Testis (tissue), 3 donors: ENCODE results near the gene RPL39. TPM values are rescaled to one million over a fixed set of nuclear protein-coding genes. Genes with fewer than 3 reads are reported as not detected.
"Not testable (repeated sequence)": the region's sequence is repeated elsewhere in the genome, so short reads cannot be mapped to it uniquely, and the experiment has no call there.

ENCODE experiments used
- DNase-seq: peaks from one replicate; pipeline ENCODE4 v3.0.0-alpha.2; 2019
- H3K27ac ChIP-seq, 2 donors: fragments of 200-600 bp; sonication (generic); one replicate each; pipeline ENCODE4 v1.5.1; 2019
- H3K27me3 ChIP-seq: fragments of 200-600 bp; sonication (generic); one replicate; pipeline ENCODE4 v1.5.1; 2019
- H3K36me3 ChIP-seq: fragments of 200-600 bp; sonication (generic); one replicate; pipeline ENCODE4 v1.5.1; 2017; ENCODE audit warnings: low read depth; ENCODE audit errors: missing control alignments
- H3K4me1 ChIP-seq: fragments of 200-600 bp; sonication (generic); one replicate; pipeline ENCODE4 v1.5.1; 2019
- H3K4me3 ChIP-seq, 2 donors: fragments of 200-600 bp; sonication (generic); one replicate each; pipeline ENCODE4 v1.5.1; 2017 to 2019
- H3K9me3 ChIP-seq: fragments of 200-600 bp; sonication (generic); one replicate; pipeline ENCODE4 v1.5.1; 2017
- POLR2A ChIP-seq: fragments of 450-650 bp; IDR thresholded peaks from one replicate; pipeline ENCODE4 v1.6.1; 2017; ENCODE audit warnings: antibody characterized with exemption, mild to moderate bottlenecking, moderate library complexity
- WGBS, 2 donors: methylation state at CpG; one replicate each; pipeline ENCODE4 v1.1.5; 2018; 5-methylcytosine and 5-hydroxymethylcytosine counted together
- intact Hi-C: fragments of 100-400 bp; cut with DNase I; formaldehyde crosslinking; loops from one replicate; pipeline ENCODE4 v1.15.1; 2023; ENCODE audit warnings: low total_unique reads
- polyA plus RNA-seq: library from polyadenylated mRNA; stranded (reverse); fragments of 350-450 nt; fragmentation: Illumina TruSeq; extraction: RNeasy Lipid Tissue Mini Kit (QIAGEN cat#74804); gene quantifications from one replicate; pipeline ENCODE4 v1.2.3, GENCODE V29; 2014; ENCODE audit warnings: low read depth, low replicate concordance; ENCODE audit not compliant: insufficient read depth
- total RNA-seq, 2 donors: library from RNA; depleted of rRNA; stranded (reverse); fragments of >200 nt; gene quantifications; one replicate each; pipeline ENCODE4 v1.2.3, GENCODE V29; 2016
- TF ChIP-seq, protein P1 (sequence below), 3 experiments: fragments of 450-650 bp in 2 of 3; fragments of 200-600 bp in 1 of 3; sonication (generic) in 1 of 3; IDR thresholded peaks; one replicate each; pipeline ENCODE4 v1.5.1; 2016 to 2019; ENCODE audit warnings: antibody characterized with exemption in 3 of 3, mild to moderate bottlenecking in 2 of 3, moderate library complexity in 1 of 3

The RPL39 gene
- total and polyA plus RNA-seq, 3 donors from 2014 or later, result 442 to 1,133 (median 1,045) TPM

DNA sequence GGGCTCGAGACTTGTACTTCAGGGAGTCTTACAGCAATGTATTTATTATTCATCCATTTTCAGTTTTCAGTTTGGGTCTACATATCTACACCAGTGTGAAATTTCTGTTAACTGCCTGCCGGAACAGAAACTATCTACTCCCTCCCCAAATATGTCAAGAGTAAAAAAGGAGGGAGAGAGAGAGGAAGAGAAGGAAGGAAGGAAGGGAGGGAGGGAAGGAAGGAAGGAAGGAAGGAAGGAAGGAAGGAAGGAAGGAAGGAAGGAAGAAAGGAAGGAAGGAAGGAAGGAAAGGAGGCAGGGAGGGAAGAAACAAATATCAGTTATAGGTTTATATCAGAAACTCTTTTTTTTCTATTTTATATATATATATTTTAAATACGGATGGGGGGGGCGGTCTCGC lies 12.6 kb downstream of the RPL39 start:
- no peak overlapping the region for H3K4me3 ChIP-seq
- WGBS, 2 donors, result 75 to 88% methylated on average over 5 of the region's 5 CpGs
- H3K36me3 ChIP-seq, result no peaks in the 10 kb centered on the region
- TF ChIP-seq, protein P1, sequence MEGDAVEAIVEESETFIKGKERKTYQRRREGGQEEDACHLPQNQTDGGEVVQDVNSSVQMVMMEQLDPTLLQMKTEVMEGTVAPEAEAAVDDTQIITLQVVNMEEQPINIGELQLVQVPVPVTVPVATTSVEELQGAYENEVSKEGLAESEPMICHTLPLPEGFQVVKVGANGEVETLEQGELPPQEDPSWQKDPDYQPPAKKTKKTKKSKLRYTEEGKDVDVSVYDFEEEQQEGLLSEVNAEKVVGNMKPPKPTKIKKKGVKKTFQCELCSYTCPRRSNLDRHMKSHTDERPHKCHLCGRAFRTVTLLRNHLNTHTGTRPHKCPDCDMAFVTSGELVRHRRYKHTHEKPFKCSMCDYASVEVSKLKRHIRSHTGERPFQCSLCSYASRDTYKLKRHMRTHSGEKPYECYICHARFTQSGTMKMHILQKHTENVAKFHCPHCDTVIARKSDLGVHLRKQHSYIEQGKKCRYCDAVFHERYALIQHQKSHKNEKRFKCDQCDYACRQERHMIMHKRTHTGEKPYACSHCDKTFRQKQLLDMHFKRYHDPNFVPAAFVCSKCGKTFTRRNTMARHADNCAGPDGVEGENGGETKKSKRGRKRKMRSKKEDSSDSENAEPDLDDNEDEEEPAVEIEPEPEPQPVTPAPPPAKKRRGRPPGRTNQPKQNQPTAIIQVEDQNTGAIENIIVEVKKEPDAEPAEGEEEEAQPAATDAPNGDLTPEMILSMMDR (IDR thresholded peaks at IDR 0.05), result no peak
- no peak for TF ChIP-seq POLR2A
- no peaks in the 10 kb centered on the region for H3K9me3 ChIP-seq
- DNase-seq, result no peak
- H3K27me3 ChIP-seq, result no peaks in the 10 kb centered on the region
- no peak overlapping the region for H3K27ac ChIP-seq
- intact Hi-C loops, result no loop called here
- no peaks in the 10 kb centered on the region for H3K4me1 ChIP-seq

DNA sequence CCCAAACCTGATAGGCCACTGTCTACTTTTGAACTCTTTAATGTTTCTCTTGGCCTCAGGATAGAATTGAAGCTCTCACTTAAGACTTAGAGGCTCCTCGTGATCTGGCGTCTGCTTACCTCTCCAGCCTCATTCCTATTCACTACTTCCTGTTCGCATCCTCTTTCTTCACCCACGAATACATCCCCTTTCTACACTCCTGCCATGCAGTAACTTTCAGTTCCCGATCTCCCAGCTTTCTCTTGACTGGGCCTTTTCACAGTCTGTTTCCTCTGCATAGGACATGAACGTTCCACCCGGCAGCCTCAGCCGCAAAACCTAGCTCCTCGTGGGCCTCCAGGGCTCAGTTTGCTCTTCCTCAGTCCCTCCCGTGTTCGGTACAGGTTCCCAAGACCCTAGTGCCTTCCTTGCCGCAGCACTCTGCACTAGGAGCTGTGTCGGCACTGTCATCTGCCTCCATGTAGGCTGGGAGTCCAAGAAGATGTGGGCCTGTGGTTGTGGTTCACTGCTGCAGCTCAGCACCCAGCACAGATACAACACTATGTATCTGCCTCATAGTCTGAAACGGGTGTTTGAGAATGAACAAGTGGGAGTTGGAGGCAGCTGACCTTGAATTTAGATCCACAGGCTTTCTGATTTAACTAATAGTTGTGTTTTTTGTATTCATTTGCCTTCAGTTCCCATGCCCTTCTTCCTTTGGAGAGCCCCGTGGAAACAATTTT lies 15.8 kb downstream of the RPL39 start:
- Histone ChIP-seq H3K9me3 (no peaks in the 10 kb centered on the region), H3K36me3 (no peaks in the 10 kb centered on the region), H3K4me3 (no peak overlapping the region), H3K4me1 (no peaks in the 10 kb centered on the region), H3K27ac (no peak overlapping the region), H3K27me3 (no peaks in the 10 kb centered on the region)
- TF ChIP-seq, protein P1 (IDR thresholded peaks at IDR 0.05), result no peak
- no peak for TF ChIP-seq POLR2A
- peak; percentile 66 for DNase-seq
- 29 to 45% methylated on average over 11 to 15 of the region's 15 CpGs for WGBS, 2 donors
- intact Hi-C loops, result no loop called here

DNA sequence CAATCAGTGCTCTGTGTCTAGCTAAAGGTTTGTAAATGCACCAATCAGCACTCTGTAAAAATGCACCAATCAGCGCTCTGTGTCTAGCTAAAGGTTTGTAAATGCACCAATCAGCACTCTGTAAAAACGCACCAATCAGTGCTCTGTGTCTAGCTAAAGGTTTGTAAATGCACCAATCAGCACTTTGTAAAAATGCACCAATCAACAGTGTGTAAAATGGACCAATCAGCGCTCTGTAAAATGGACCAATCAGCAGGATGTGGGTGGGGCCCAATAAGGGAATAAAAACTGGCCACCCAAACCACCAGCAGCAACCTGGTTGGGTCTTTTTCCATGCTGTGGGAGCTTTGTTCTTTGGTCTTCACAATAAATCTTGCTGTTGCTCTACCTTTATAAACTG lies 22.0 kb downstream of the RPL39 start:
- H3K36me3 ChIP-seq, H3K9me3 ChIP-seq, H3K4me1 ChIP-seq, DNase-seq, H3K4me3 ChIP-seq, H3K27me3 ChIP-seq, H3K27ac ChIP-seq, intact Hi-C loops: not testable (repeated sequence)
- 57 to 94% methylated on average over 2 to 3 of the region's 3 CpGs for WGBS, 2 donors

DNA sequence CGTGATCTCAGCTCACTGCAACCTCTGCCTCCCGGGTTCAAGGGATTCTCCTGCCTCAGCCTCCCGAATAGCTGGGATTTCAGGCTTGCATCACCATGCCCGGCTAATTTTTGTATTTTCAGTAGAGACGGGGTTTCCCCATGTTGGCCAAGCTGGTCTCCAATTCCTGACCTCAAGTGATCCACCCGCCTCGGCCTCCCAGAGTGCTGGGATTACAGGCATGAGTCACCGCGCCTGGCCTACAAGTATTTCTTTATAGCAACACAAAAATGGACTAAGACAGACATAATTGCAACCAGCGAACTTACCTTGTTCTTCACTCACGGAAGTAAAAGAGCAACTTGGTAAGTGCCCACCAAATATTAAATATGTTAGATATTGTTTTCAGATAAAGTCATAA lies 23.0 kb downstream of the RPL39 start:
- H3K9me3 ChIP-seq, H3K27ac ChIP-seq, intact Hi-C loops, H3K4me1 ChIP-seq, DNase-seq, H3K4me3 ChIP-seq, H3K27me3 ChIP-seq, H3K36me3 ChIP-seq: not testable (repeated sequence)
- 62 to 84% methylated on average over 3 to 11 of the region's 11 CpGs for WGBS, 2 donors

DNA sequence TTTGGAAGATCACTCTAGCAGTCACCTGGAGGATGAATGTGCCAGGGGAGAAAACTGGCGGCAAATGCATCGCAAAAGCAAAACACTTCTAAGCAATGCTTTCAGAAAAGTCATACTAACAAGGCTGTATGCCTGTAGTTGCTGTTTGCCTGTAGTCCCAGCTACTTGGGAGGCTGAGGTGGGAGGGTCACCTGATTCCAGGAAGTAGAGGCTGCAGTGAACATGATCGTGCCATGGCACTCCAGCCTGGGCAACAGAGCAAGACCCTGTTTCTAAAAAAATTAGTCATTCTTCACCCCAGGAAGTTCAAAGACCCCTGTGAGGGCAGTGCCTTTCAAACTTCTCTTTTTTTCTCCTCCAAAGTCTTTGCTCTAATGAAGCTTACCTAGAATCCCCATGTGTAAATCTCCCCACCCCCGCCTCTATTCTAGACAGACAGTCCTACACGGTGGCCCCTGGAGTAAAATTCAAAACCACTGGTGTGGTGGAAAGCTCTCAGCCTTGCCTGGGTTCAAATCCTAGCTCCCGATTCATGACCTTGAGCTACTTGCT lies 27.5 kb downstream of the RPL39 start:
- intact Hi-C loops, result no loop called here
- H3K4me1 ChIP-seq, result no peaks in the 10 kb centered on the region
- no peaks in the 10 kb centered on the region for H3K9me3 ChIP-seq
- no peak overlapping the region for H3K27ac ChIP-seq
- TF ChIP-seq, protein P1 (IDR thresholded peaks at IDR 0.05), result no peak
- no peak for TF ChIP-seq POLR2A
- 87 to 90% methylated on average over 3 to 6 of the region's 6 CpGs for WGBS, 2 donors
- H3K4me3 ChIP-seq, result no peak overlapping the region
- DNase-seq, result no peak
- no peaks in the 10 kb centered on the region for H3K36me3 ChIP-seq
- H3K27me3 ChIP-seq, result no peaks in the 10 kb centered on the region

DNA sequence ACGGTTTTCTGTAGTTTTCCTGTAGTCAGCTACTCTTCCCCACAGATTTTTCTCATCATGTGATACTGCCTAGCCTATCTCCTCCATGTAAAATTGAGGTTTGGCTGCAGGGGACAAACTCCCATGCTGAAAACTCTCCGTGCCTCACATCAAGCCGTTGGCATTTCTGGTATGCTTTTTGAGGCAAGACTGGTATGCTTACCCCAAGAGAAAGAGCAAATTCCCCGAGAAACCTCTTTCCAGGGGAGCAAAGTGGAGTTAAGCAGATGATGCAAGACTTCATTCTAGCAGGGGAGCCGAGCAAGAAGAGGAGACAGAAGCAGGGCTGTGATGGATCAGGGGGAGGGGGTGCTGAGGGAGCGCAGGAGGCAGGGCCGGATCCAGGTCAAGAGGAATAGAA lies 28.2 kb downstream of the RPL39 start:
- no peaks in the 10 kb centered on the region for H3K27me3 ChIP-seq
- intact Hi-C loops, result no loop called here
- no peak overlapping the region for H3K27ac ChIP-seq
- no peaks in the 10 kb centered on the region for H3K9me3 ChIP-seq
- DNase-seq, result no peak
- no peaks in the 10 kb centered on the region for H3K36me3 ChIP-seq
- no peak overlapping the region for H3K4me3 ChIP-seq
- 47% methylated on average over 7 of the region's 7 CpGs; no CpG with 5 or more reads in 1 of the 2 donors for WGBS, 2 donors
- TF ChIP-seq, protein P1 (IDR thresholded peaks at IDR 0.05), result no peak
- TF ChIP-seq POLR2A, result no peak
- H3K4me1 ChIP-seq, result no peaks in the 10 kb centered on the region
